Neural cell (in vitro differentiated cells): ENCODE data around the gene ACTN1. TPM values are rescaled to one million over a fixed set of nuclear protein-coding genes. Genes with fewer than 3 reads are reported as not detected.

Source experiments
- H2AFZ ChIP-seq: fragments of 200-600, 300-800 bp; sonication (generic), shearing (Covaris generic); 2 replicates; pipeline ENCODE4 v1.6.0; 2014; ENCODE audit warnings: low read depth, mild to moderate bottlenecking, antibody characterized with exemption, low read length, moderate library complexity
- H3F3A ChIP-seq: fragments of 200-600 bp; shearing (Covaris generic); 2 replicates; pipeline ENCODE4 v1.6.1; 2016; ENCODE audit warnings: mild to moderate bottlenecking, moderate library complexity, mixed read lengths, antibody characterized with exemption, low read length; ENCODE audit not compliant: insufficient read depth, poor library complexity, severe bottlenecking
- H3K27ac ChIP-seq: fragments of 200-600, 300-800 bp; sonication (generic), shearing (Covaris generic); 2 replicates; pipeline ENCODE4 v1.5.1; 2014; ENCODE audit warnings: mild to moderate bottlenecking, low read length, moderate library complexity
- H3K27me3 ChIP-seq: fragments of 300-800, 200-600 bp; sonication (generic), shearing (Covaris generic); 2 replicates; pipeline ENCODE4 v1.6.0; 2014; ENCODE audit warnings: mild to moderate bottlenecking, low read depth, low read length, moderate library complexity; ENCODE audit not compliant: insufficient read depth
- H3K36me3 ChIP-seq: fragments of 300-800, 200-600 bp; sonication (generic), shearing (Covaris generic); 2 replicates; pipeline ENCODE4 v1.5.1; 2014; ENCODE audit warnings: mild to moderate bottlenecking, antibody characterized with exemption, low read length, moderate library complexity; ENCODE audit not compliant: insufficient read depth
- H3K4me2 ChIP-seq: fragments of 300-800, 200-600 bp; sonication (generic), shearing (Covaris generic); 2 replicates; pipeline ENCODE4 v1.6.0; 2014; ENCODE audit warnings: mild to moderate bottlenecking, low read length
- H3K4me3 ChIP-seq: fragments of 300-800, 200-600 bp; sonication (generic), shearing (Covaris generic); 2 replicates; pipeline ENCODE4 v1.5.1; 2014; ENCODE audit warnings: mild to moderate bottlenecking, low read length, moderate library complexity
- H3K79me2 ChIP-seq: fragments of 200-600 bp; shearing (Covaris generic); replicated peaks from 2 replicates; pipeline ENCODE4 v1.6.0; 2014; ENCODE audit warnings: mild to moderate bottlenecking, low read length, moderate library complexity; ENCODE audit not compliant: insufficient read depth
- H3K9ac ChIP-seq: fragments of 300-800, 200-600 bp; sonication (generic), shearing (Covaris generic); 2 replicates; pipeline ENCODE4 v1.6.1; 2016; ENCODE audit warnings: mild to moderate bottlenecking, low read length, mixed read lengths
- H3K9me2 ChIP-seq: fragments of 200-600 bp; shearing (Covaris generic); 2 replicates; pipeline ENCODE4 v1.6.1; 2016; ENCODE audit warnings: mild to moderate bottlenecking, low read length, mixed read lengths; ENCODE audit not compliant: insufficient read depth
- H3K9me3 ChIP-seq: fragments of 200-600, 300-800 bp; sonication (generic), shearing (Covaris generic); 2 replicates; pipeline ENCODE4 v1.6.1; 2016; ENCODE audit warnings: mild to moderate bottlenecking, mixed run types, low read length, moderate library complexity, mixed read lengths
- H4K20me1 ChIP-seq: fragments of 200-600 bp; shearing (Covaris generic); 2 replicates; pipeline ENCODE4 v1.6.1; 2016; ENCODE audit warnings: mild to moderate bottlenecking, mixed run types; ENCODE audit not compliant: insufficient read depth
- EP300 ChIP-seq: fragments of 450-650 bp; conservative IDR thresholded peaks from 2 replicates; pipeline ENCODE4 v1.6.1; 2014; ENCODE audit warnings: antibody characterized with exemption, mild to moderate bottlenecking, moderate library complexity; ENCODE audit not compliant: poor library complexity, severe bottlenecking
- EZH2 ChIP-seq: fragments of 200-600, 300-800 bp; shearing (Covaris generic), sonication (generic); IDR thresholded peaks from 2 replicates; pipeline ENCODE4 v1.6.1; 2014; ENCODE audit warnings: antibody characterized with exemption, low read length, borderline replicate concordance, mild to moderate bottlenecking; ENCODE audit not compliant: insufficient read depth, poor library complexity, severe bottlenecking
- MXI1 ChIP-seq: fragments of 450-650 bp; conservative IDR thresholded peaks from 2 replicates; pipeline ENCODE4 v1.6.1; 2014; ENCODE audit warnings: antibody characterized with exemption, mild to moderate bottlenecking; ENCODE audit not compliant: poor library complexity, severe bottlenecking
- POLR2AphosphoS5 ChIP-seq: IDR thresholded peaks from 2 replicates; pipeline ENCODE4 v1.6.1; 2012
- RAD21 ChIP-seq: fragments of 450-650 bp; conservative IDR thresholded peaks from 2 replicates; pipeline ENCODE4 v1.6.1; 2014; ENCODE audit warnings: antibody characterized with exemption, mild to moderate bottlenecking, moderate library complexity
- SMC3 ChIP-seq: fragments of 450-650 bp; conservative IDR thresholded peaks from 2 replicates; pipeline ENCODE4 v1.6.1; 2014; ENCODE audit warnings: antibody characterized with exemption, mild to moderate bottlenecking, moderate library complexity; ENCODE audit not compliant: poor library complexity
- TAF1 ChIP-seq: IDR thresholded peaks from 2 replicates; pipeline ENCODE4 v1.6.1; 2012; ENCODE audit warnings: low read depth
- polyA plus RNA-seq: library from polyadenylated mRNA; depleted of rRNA; stranded (reverse); fragments of >200 nt; gene quantifications from 2 replicates; pipeline ENCODE4 v1.2.3, GENCODE V29; 2014
- TF ChIP-seq, protein P1 (sequence below): IDR thresholded peaks from 2 replicates; pipeline ENCODE4 v1.6.1; 2012; ENCODE audit warnings: borderline replicate concordance
- TF ChIP-seq, protein P2 (sequence below): fragments of 450-650 bp; IDR thresholded peaks from 2 replicates; pipeline ENCODE4 v1.5.1; 2014; ENCODE audit warnings: antibody characterized with exemption, mild to moderate bottlenecking, moderate library complexity; ENCODE audit not compliant: poor library complexity, severe bottlenecking

Gene ACTN1
- polyA plus RNA-seq, 1 donor from 2014 or later, result 10.8 TPM

DNA sequence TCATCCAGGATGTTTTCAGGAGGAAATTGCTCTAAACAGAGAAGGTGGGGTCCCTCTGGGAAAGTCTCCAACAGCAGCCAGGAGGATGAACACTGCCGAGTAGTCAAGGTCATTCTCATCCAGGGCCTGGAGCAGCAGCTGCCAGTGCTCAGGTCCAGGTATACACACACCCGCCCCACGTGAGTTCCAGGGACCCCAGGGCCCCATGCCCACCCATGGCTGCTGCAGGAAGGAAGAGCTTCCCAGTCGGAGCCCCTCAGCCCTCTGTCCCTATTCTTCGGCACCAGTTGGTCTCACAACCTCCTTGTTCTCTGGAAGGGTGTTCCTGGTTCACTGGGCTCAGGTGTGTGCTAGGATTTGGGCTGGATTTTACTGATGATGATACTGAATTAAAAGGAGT, 72.7 kb downstream of the ACTN1 start:
- H3F3A ChIP-seq, result no peaks in the 10 kb centered on the region
- no peaks in the 10 kb centered on the region for H3K36me3 ChIP-seq
- no peak overlapping the region for H3K4me2 ChIP-seq
- H4K20me1 ChIP-seq, result no peaks in the 10 kb centered on the region
- H3K4me3 ChIP-seq, result no peak overlapping the region
- H3K9me2 ChIP-seq, result no peaks in the 10 kb centered on the region
- H3K9ac ChIP-seq, result no peak overlapping the region
- no peak overlapping the region for H3K27ac ChIP-seq
- H3K27me3 ChIP-seq, result no peaks in the 10 kb centered on the region
- TF ChIP-seq TAF1 (no peak), POLR2AphosphoS5 (no peak), MXI1 (no peak), RAD21 (no peak), SMC3 (no peak), EP300 (no peak), EZH2 (no peak)
- TF ChIP-seq, protein P1, sequence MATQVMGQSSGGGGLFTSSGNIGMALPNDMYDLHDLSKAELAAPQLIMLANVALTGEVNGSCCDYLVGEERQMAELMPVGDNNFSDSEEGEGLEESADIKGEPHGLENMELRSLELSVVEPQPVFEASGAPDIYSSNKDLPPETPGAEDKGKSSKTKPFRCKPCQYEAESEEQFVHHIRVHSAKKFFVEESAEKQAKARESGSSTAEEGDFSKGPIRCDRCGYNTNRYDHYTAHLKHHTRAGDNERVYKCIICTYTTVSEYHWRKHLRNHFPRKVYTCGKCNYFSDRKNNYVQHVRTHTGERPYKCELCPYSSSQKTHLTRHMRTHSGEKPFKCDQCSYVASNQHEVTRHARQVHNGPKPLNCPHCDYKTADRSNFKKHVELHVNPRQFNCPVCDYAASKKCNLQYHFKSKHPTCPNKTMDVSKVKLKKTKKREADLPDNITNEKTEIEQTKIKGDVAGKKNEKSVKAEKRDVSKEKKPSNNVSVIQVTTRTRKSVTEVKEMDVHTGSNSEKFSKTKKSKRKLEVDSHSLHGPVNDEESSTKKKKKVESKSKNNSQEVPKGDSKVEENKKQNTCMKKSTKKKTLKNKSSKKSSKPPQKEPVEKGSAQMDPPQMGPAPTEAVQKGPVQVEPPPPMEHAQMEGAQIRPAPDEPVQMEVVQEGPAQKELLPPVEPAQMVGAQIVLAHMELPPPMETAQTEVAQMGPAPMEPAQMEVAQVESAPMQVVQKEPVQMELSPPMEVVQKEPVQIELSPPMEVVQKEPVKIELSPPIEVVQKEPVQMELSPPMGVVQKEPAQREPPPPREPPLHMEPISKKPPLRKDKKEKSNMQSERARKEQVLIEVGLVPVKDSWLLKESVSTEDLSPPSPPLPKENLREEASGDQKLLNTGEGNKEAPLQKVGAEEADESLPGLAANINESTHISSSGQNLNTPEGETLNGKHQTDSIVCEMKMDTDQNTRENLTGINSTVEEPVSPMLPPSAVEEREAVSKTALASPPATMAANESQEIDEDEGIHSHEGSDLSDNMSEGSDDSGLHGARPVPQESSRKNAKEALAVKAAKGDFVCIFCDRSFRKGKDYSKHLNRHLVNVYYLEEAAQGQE, result no peak
- TF ChIP-seq, protein P2, sequence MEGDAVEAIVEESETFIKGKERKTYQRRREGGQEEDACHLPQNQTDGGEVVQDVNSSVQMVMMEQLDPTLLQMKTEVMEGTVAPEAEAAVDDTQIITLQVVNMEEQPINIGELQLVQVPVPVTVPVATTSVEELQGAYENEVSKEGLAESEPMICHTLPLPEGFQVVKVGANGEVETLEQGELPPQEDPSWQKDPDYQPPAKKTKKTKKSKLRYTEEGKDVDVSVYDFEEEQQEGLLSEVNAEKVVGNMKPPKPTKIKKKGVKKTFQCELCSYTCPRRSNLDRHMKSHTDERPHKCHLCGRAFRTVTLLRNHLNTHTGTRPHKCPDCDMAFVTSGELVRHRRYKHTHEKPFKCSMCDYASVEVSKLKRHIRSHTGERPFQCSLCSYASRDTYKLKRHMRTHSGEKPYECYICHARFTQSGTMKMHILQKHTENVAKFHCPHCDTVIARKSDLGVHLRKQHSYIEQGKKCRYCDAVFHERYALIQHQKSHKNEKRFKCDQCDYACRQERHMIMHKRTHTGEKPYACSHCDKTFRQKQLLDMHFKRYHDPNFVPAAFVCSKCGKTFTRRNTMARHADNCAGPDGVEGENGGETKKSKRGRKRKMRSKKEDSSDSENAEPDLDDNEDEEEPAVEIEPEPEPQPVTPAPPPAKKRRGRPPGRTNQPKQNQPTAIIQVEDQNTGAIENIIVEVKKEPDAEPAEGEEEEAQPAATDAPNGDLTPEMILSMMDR, result no peak
- H3K9me3 ChIP-seq, result no peaks in the 10 kb centered on the region
- no peaks in the 10 kb centered on the region for H3K79me2 ChIP-seq
- no peak overlapping the region for H2AFZ ChIP-seq

DNA sequence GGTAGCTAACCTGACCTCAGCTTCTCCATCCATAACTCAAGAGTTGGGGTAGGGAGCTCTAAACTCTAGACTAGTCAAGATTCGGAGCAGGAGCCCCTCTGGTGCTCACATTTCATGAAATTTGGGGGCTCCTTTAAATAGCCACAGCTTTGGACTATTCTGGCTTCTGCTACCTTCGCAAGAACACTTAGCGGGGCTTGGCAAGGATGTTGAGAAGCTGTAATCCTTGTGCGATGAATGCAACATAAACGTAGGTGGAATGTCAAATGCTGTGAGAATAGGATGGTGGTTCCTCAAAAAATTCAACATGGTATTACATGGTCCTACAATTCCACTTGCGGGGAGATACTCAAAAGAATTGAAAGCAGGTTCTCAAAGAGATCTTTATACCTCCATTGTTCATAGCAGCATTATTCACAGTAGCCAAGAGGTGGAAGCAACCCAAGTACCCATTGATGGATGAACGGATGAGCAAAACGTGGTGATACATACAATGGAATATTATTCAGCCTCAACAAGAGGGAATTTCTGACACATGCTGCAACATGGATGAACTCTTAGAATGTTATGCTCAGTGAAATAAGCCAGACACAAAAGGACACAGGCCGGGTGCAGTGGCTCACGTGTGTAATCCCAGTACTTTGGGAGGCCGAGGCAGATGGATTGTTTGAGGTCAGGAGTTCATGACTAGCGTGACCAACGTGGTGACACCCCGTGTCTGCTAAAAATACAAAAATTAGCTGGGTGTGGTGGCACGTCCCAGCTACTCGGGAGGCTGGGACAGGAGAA, 73.8 kb downstream of the ACTN1 start:
- Histone ChIP-seq H4K20me1 (no peaks in the 10 kb centered on the region), H3K4me3 (no peak overlapping the region), H2AFZ (no peak overlapping the region), H3K27ac (no peak overlapping the region), H3K36me3 (no peaks in the 10 kb centered on the region), H3K79me2 (no peaks in the 10 kb centered on the region), H3K4me2 (no peak overlapping the region), H3K9me2 (no peaks in the 10 kb centered on the region), H3F3A (no peaks in the 10 kb centered on the region), H3K9ac (no peak overlapping the region), H3K9me3 (no peaks in the 10 kb centered on the region), H3K27me3 (no peaks in the 10 kb centered on the region)
- TF ChIP-seq MXI1 (no peak), SMC3 (no peak), EZH2 (no peak), POLR2AphosphoS5 (no peak), EP300 (no peak), RAD21 (no peak), TAF1 (no peak)
- TF ChIP-seq, protein P2, result no peak
- TF ChIP-seq, protein P1, result no peak
